Measurements from ENCODE around the gene RAD21L1.

The RAD21L1 gene

DNA sequence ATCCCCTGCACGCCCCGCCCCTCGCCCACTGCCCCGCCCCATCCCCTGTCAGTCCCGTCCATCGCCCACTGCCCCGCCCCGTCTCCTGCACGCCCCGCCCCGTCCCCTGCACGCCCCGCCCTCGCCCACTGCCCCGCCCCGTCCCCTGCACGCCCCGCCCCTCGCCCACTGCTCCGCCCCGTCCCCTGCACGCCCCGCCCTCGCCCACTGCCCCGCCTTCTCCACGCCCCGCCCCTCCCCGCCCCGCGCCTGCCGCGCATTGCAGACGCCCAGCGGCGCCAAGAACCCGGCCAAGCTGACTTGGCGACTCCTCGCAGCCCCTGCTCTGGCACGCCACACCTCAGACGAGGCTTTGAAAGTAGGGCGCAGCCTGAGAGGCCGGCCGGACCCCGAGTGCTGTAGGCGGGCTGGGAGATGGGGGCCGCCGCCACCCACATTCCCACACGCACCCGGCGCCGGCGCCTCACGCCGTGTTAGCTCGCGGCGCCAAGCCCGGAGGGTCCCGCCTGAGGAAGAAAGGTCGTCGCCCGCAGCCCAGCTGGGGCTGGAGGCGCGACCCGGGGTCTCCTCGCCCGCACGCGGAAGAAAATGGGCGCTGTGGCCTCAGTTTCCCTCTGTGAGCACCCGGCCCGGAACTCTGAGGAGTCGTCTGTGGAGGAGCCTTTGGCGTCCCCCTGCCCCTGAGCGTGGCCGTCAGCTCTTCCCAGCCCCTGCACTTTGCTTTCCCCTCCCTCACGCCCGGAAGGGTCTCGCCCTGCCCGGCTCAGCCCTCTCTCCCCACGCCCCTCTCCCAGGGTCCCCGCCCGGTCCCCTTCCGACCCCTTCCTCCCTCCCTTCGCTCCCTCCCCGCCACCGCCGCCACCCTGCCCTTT, at the start of gene RAD21L1:
TSS of gene RAD21L1 (plus strand) at position 262 of the 872 bp plus-strand sequence. CDS start 2,410 bp downstream, outside the sequence.
- DNase-seq, result no peak

DNA sequence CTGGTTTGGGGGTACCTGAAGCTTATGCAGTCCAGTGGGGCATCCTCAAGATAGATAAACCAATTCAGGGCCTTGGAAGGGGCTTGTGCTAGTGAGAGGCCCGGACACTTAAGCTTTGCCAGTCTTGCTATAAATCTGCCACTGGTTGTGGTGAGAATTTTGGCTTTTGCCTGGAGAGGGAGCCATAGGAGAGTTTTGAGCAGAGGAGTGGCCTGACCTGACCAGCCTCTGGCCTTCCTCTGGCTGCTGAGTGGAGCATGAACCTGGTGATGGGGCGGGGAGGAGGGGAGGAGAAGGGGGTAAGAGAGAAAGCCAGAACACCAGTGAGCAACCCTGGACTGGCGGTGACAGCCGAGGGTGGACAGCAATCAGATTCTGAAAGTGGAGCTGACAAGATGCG, 48.2 kb upstream of the RAD21L1 start:
- no peak for DNase-seq

DNA sequence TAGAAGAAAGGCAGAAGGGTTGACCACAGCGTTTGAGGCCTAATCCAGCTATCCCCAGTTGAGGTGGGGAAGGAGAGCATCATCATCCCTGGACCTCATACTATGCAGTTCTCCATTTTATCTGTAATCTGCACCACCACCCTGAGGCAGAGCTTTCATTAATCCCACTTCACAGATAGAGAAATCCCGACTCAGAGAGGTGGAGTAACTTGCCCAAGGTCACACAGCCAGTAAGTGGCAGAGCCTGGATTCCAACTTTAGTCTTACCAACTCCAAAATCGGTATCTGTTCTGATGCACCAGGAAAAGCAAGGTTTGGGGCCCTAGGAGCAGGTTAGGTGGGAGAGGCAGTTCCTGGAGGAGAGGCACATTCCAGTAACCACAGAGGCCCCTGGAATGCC, 47.7 kb upstream of the RAD21L1 start:
- DNase-seq, result no peak

DNA sequence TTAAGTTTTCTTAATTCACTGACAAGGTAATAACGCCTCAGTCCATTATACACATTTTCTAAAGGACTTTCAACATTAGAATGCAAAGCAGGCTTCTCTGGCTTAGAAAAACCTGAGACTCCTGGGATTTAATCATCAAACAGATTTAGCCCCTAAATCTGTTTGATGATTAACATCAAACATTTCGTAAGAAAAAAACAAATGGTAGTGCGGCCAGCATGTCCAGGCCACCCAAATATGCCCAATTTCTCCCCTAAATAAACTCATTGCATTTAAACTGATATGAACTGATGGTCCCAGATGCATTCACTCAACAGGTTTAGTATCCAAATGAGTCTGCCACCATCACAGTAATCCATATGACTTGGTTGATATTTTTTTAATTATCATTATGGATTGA, 47.2 kb upstream of the RAD21L1 start:
- DNase-seq, result no peak

DNA sequence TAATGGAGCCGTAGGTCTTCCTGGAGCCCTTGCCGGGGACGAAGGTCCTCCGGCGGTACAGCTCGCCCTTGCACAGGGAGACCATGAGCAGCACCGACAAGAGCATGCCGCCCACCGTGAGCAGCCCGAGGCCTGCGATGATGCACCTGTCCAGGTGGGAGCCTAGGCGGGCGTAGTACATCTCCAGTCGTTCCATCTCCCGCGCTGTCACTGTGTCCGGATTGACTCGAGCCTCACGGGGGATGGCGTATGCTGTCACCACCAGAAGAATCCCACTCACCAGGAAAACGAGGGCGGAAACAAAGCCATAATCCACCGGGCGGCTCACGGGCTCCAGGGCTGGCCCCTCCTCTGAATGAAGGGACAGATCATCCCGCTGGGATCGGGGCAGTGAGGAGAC, 44.9 kb upstream of the RAD21L1 start:
- no peak for DNase-seq

DNA sequence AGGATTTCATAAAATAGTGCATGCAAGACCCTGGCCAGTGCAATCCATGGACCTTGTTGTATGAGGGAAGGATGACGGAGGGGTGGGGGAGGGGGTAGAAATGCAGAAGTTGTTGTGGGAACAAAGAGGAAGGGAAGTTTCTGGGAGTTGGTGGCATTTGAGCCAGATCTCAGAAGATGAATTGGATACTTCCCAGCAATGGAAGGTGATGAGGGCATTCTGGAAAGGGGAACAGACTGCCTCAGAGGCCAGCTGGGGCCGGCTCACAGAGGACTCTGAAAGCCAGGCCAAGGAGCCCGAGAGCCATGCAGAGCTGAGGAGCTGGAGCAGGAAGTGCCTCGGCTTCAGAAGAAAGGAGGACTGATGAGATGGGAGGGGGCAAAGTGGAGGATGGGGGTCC, 43.7 kb upstream of the RAD21L1 start:
- no peak for DNase-seq

DNA sequence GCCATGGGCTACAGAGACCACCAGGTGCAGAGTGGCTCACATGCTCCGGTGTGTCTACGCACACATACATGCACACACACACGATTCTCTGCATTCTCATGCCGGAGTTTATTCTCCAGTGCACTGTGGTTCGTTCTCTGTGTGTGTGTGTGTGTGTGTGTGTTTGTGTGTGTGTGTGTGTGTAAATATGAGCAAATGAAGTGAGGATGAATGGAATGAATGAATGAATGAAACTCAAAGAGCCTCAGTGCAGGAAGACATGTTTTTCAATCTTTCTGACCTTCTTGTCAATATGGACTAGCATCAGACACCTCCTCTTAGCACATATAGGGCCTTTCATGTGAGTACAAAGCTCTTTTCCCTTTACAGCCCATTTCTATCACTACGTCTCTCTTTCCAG, 42.7 kb upstream of the RAD21L1 start:
- no peak for DNase-seq

DNA sequence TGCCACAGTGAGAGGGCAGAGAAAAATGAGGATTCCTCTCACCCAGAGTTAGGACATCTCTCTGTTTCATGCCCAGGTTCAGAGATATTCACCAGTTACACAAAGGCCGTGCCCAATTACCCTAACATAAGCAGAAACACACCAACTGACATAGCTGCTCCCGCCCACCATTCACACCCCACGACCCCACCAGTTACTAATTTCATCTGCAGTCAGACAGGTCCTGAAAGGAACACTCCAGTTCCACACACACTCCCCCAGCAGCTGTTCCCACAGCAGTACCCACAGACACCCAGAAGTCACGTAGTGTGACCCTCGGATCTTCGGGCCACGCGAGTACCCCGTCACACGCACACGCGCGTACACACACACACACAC, 41.6 kb upstream of the RAD21L1 start:
- no peak for DNase-seq

DNA sequence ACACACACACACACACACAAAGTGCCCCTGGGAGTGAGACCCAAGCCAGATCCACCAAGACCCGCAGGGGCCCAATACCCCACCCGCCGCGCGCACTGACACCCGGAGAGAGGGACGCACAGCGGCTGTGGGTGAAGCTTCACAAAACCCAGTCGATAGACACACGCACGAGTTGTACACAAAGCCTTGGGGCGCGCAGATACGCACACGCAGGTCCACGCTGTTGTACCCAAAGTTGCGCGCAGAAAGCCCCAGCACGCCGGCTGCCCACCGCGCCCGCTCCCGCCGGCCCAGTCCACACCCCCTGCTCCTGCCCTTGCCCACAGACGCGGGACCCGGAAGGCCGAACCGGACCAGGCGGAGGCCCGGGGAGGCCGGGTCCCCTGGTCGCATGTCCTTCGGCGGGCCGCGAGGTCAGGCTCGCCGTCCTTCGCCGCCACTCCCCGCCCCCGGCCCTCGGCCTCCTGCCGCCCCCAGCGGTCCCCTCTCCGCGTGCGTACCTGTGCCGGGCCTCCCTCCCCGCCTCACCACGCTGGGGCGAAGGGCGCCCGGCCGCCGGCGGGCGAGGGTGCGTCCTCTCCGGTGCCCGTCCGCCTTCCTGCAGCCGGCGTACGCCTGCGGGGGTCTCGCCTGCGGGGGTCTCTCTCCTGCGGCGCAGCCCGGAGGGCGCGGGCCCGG, 41.1 kb upstream of the RAD21L1 start, which contains the start of gene TMEM74B:
TSS of gene TMEM74B (minus strand) at position 344 of the 678 bp plus-strand sequence. CDS start 1,180 bp downstream, outside the sequence.
- no peak for DNase-seq

DNA sequence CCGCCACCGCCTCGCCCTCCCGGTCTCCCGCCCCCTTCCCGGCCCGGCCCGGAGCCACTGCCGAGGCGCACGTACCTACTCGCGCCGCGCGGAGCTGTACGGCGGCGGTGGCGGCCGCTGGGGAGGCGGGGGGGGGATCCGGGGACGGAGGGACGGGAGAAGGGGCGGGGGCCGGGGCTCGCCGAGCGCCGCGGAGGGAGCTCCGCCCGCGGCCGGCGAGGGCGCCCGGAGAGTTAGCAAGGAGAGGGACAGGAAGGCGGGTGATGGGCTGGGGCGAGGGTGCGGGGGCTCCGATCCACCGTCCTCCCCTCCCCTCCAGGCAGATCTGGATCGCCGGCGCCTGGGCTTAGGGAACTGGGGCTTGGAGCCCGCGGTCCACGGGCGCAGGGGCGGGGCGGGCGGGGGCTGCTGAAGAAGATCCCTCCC, 40.5 kb upstream of the RAD21L1 start:
- DNase-seq, result no peak

DNA sequence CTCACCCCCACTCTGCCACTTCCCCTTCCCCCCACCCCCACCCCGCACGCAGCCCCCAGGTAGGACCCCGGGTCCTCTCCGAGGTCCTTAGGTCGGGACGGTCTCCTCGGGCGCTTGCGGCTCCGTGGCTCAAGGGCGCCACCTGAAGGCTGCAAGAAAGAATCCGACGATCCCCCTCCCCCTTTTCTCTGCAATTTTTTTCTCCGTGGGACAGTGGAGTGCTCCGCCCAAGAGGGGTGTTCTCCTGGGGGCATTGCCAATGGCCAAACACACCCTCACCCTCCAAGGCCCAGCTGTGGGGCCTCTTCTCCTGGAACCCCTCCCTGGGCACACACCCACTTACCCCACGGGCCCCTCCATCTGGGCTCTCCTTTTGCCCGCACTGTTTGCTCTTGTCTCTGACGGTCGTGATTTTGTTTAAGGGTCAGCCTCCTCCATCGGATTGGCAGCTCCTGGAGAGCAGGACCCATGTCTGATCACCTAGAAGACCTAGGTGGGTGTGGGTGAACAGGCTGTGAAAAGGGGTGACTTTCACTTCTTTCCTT, 40.0 kb upstream of the RAD21L1 start:
- DNase-seq, result no peak

DNA sequence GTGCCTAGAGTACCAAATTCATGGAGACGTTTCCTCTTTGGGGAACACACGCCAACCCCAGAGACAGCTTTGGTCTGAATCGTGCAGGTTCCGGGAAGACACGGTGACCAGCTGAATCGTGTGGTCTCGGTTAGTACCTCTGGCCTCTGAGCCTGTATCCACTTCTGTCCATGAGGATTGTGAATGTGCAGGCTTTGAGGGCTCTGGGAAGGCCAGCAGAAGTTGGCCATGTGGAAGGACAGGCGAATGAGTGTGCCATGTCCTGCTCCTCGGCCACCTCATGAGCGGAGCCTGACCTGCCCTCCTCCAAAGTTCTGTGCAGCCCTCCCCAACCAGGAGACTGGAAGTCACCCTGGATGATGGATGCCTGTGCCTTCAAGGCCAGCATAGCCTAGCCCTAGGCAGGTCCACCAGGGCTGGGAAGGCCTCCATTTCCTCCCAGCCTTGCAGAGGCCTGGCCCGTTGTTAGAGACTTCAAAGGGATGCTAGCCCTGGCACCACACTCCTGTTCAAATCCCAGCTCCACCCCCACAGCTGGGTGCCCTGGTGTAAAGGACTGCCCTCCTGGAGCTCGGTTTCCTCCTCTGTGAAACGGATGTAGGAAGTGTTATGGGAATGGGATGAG, 39.4 kb upstream of the RAD21L1 start:
- DNase-seq, result no peak

DNA sequence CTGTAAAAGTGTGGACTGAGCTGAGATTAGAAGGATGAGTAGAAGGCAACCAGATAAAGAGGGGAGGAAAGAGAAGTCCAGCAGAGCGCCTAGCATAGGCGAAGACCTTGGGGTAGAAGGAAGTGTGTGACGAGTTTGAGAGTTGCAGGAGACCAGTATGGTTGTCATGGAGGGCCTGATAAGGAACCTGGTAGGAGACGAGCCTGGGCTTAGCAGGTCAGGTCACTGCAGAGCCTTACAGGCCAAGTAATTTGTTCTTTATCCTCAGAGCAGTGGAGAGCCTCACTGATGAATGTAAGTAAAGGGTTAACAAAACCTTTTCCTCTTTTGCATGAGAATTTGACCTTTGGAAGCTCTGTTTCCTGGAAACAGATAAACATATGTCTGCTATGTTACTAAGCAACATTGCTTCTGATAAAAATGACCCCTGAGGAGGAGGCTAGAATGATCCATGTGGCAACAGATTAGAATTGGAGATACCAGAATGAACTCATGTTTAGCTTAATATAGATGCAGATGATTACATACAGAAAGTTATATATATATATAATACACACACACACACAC, 38.2 kb upstream of the RAD21L1 start:
- DNase-seq, result no peak

DNA sequence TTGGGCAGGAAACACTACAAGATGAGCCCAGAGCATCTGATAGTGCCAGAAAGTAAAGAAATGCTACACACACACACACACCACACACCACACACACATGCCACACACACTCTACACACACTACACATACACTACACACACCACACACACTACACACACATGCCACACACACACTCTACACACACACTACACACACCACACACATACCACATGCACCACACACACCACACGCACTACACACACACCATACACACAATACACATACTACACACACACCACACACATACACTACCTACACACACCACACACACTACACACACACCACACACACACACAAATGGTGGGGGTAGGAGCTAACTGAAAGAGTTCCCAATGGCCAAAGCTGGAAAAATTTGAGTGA, 37.5 kb upstream of the RAD21L1 start:
- DNase-seq, result no peak

DNA sequence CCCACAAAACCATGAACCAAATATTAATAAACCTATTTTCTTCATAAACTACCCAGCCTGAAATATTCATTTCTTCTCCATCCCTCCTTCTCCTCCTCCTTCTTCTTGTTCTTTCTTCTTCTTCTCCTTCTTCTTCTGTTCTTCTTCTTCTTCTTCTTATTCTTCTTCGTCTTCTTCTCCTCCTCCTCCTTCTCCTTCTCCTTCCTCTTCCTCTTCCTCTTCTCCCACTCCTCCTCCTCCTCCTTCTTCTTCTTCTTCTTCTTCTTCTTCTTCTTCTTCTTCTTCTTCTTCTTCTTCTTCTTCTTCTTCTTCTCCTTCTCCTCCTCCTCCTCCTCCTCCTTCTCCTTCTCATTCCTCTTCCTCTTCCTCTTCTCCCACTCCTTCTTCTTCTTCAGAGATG, 36.0 kb upstream of the RAD21L1 start:
- no peak for DNase-seq

DNA sequence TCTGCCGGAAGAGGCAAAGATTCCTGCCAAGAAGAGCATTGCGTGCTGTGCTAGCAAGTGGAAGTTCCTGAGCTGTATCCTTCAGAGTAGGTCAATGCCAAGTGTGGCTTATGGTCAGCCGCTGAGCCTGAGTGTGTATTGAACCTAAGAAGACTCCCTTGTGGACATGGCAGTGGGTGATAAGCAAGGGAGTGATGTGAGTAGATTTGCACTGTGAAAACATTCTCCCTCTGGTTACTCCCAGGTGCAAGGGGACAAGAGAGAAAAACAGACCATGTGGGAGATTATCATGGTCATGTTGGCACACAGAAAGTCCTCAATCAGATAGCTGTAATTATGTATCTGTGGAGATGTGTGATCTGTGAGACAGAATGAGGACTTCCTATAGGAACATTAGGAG, 35.0 kb upstream of the RAD21L1 start:
- no peak for DNase-seq

DNA sequence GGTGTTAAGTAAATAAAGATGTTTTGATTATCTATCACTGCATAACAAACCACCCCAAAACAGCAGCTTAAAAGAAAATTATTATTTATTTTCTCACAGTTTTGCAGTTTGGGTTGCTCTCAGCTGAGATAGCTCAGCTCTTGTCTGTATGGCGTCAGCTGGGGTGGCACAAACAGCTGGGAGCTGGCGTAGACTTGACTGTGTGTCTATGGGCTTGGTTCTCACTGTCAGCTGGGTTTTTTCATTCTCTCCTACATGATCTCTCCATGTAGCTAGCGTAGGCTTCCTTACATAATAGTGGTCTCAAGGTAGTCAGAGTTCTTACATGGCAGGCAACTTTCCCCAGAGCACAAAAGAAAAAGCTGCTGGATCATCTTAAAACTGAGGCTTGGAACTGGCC, 34.5 kb upstream of the RAD21L1 start:
- DNase-seq, result no peak

DNA sequence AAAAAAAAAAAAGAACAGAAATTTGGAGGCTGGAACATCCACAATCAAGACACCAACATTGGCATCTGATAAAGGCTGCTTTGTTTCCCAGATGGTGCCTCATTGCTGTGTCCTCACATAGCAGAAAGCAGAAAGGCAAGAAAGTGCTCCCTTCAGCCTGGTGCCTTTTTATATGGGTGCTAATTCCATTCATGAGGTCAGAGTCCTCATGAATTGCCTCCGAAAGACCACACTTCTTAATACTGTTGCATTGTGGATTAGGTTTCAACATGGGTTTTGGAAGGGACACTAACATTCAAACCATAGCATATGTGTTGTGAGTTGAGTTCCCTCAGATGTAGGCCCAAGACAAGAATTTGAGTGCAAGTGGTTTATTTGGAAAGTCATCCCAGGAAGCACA, 30.6 kb upstream of the RAD21L1 start:
- DNase-seq, result no peak

DNA sequence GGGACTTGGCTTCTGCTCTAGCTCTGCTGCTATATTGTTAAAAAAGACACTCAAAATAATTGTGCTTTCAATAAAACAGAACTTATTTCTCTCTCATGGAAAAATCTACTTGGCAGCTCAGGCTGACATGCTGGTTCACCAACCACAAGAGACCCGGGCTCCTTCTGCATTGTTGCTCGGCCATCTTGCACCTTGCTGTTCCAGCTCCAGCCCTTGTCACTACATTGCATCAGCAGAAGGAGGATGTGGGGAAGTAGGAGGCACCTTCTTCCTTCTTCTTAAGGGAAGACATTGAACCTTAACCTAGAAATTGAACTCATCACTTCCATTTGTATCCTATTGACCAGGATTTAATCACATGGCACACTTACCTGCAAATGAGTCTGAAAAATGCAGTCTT, 29.2 kb upstream of the RAD21L1 start:
- DNase-seq, result no peak

DNA sequence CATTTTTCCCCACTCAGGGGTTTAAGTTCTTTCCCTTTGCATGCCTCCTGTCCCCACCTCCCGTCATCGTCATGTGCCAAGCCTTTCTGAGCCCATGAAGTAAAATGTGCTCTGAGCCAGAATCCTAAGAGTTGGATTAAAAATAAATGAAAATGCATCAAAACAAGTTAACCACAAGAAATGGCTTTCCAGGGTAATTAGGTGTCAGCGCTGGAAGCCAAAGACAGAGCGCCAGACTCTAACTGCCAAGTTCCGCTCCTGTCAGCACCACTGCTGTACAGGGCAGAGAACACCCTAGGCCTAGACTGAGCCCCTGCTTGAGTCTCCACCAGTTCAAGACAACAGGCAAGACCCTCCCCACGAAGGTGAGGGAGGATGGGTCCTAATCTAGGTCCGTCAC, 28.0 kb upstream of the RAD21L1 start:
- DNase-seq, result no peak

DNA sequence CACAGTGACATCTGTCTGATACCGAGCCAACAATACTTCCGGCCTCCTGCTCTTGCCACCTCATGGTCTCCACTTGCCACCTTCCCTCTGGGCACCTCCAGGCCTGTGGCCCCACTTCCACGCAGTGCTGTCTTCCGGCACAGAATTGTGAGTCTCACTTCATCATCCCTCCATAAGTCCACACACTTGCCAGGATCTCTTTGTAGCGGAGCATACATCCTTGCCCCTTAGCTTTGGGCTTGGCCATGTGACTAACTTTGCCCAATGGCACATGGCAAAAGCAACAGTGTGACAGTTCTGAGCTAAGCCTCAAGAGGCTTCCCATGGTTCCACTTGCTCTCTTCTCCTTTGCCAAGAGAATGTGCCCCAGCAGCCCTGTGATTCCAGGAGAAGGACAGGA, 27.1 kb upstream of the RAD21L1 start:
- no peak for DNase-seq

DNA sequence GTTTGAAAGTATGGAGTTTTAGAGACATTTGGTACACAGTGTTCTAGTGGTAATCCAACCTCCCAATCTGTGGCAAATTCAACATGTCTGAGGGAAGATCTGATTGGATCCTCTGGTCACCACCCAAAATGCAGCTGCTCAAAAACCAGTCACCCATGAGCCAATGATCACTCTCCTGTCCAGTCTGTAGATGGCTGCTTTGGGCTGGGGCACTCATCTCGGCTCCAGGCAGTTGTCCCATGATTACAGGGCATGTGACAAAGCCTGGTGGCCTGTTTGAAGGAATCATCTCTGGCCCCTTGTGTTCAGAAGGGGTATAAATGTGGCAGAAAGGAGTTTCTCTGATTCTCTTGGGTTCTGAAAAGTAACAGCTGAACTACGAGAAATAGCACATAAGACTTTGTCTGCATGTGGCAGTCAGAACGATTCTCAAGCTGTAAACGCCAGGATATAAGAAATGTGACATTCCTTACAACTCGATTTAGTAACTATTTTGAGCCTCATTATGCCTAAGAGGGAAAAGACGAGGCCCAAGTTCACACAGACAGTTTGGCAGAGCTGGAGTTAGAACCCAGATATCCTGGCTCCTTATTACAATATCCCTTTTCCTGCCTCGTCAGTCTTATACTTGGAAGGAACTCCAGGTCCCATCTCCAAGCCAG, 26.5 kb upstream of the RAD21L1 start:
- no peak for DNase-seq

DNA sequence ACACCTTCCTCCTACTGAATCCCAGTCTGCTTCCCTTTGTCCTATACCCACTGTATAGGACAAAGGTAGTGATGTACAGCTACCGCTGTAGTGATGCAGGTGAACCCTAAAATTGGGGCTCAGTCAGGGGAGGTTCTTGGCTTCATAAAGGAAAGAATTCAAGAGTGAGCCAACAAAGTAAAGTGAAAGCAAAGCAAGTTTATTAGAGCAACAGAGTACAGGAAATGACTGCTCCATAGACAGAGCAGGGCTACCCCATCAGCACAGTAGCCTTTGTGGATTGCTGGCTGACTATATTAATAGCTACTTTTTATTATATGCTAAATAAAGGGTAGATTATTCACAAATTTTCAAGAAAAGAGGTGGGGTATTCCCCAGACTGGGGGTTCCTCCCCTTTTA, 25.9 kb upstream of the RAD21L1 start:
- no peak for DNase-seq
